ENCODE results near the gene ZNF436. TPM values are rescaled to one million over a fixed set of nuclear protein-coding genes. Genes with fewer than 3 reads are reported as not detected.

Gene ZNF436
- total RNA-seq, 1 donor from 2014 or later: 17.4 TPM

DNA sequence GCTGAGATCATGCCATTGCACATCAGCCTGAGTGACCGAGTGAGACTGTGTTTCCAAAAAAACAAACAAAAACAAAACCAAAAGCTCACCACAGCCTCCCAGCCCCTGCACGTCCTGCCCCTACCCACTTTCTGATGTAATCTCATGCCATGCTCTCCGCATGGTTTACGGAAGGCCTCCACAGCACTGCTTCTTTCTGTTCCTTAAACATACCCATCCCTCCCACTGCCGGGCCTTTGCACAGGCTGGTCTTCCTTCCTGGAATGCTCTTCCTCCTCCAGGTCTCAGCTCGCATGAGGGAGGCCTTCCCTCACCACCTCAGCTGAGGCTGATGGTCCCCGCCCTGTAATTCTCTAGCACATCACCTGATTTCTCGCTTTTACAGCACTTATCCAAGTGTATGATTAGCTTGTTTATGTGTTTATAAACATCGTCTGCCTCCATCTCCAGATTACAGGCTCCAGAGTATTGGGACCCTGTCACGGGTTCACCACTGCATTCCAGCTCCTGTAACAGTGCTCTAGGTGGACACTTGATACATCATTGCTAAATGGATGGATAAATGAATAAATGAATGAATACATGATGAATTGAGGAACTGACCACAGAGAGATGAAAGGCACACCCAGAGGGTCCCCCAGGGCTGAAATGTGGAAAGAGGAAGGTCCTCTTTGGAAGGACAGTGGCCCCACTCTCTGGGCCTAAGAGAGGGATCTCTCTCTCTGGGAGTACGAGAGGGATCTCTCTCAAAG is 32.8 kb upstream of the ZNF436 start:
- TF ChIP-seq, protein P1, sequence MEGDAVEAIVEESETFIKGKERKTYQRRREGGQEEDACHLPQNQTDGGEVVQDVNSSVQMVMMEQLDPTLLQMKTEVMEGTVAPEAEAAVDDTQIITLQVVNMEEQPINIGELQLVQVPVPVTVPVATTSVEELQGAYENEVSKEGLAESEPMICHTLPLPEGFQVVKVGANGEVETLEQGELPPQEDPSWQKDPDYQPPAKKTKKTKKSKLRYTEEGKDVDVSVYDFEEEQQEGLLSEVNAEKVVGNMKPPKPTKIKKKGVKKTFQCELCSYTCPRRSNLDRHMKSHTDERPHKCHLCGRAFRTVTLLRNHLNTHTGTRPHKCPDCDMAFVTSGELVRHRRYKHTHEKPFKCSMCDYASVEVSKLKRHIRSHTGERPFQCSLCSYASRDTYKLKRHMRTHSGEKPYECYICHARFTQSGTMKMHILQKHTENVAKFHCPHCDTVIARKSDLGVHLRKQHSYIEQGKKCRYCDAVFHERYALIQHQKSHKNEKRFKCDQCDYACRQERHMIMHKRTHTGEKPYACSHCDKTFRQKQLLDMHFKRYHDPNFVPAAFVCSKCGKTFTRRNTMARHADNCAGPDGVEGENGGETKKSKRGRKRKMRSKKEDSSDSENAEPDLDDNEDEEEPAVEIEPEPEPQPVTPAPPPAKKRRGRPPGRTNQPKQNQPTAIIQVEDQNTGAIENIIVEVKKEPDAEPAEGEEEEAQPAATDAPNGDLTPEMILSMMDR (IDR thresholded peaks at IDR 0.05): no peak
- peak overlapping the region; percentile 89 for H3K27ac Mint-ChIP-seq (ENCODE audit: unreplicated experiment)
- no peak overlapping the region for H3K4me3 Mint-ChIP-seq (ENCODE audit: unreplicated experiment)
- H3K9me3 Mint-ChIP-seq (ENCODE audit: unreplicated experiment): no peaks in the 10 kb centered on the region
- DNase-seq (ENCODE audit: extremely low spot score, unreplicated experiment): no peak
- no peaks in the 10 kb centered on the region for H3K27me3 Mint-ChIP-seq (ENCODE audit: unreplicated experiment)
- no peaks in the 10 kb centered on the region for H3K36me3 Mint-ChIP-seq (ENCODE audit: unreplicated experiment)
- H3K4me1 Mint-ChIP-seq (ENCODE audit: unreplicated experiment): no peaks in the 10 kb centered on the region

DNA sequence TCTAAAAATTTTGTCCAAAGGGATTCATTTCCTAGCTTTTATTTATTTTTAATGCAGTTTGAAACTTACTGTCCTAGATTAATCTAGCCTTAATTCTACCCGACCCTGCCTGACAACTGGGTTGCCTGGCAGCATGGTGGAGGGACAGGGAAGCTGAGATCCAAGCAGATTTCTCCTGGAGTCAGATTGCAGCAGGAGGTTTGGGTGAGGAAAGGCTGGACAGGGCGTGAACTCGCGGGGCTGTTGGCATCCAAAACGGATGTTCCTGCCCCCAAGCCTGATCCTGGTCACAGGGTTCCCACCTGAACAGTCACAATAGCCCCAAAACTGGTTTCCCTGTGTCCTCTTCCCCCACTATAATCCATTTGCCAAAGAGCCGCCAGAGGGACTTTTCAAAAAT is 31.7 kb upstream of the ZNF436 start:
- Mint-ChIP-seq H3K4me1 (ENCODE audit: unreplicated experiment) (no peaks in the 10 kb centered on the region), H3K4me3 (ENCODE audit: unreplicated experiment) (no peak overlapping the region), H3K27ac (ENCODE audit: unreplicated experiment) (peak overlapping the region; percentile 89), H3K27me3 (ENCODE audit: unreplicated experiment) (no peaks in the 10 kb centered on the region), H3K36me3 (ENCODE audit: unreplicated experiment) (no peaks in the 10 kb centered on the region), H3K9me3 (ENCODE audit: unreplicated experiment) (no peaks in the 10 kb centered on the region)
- TF ChIP-seq, protein P1 (IDR thresholded peaks at IDR 0.05): no peak
- DNase-seq (ENCODE audit: extremely low spot score, unreplicated experiment): no peak

DNA sequence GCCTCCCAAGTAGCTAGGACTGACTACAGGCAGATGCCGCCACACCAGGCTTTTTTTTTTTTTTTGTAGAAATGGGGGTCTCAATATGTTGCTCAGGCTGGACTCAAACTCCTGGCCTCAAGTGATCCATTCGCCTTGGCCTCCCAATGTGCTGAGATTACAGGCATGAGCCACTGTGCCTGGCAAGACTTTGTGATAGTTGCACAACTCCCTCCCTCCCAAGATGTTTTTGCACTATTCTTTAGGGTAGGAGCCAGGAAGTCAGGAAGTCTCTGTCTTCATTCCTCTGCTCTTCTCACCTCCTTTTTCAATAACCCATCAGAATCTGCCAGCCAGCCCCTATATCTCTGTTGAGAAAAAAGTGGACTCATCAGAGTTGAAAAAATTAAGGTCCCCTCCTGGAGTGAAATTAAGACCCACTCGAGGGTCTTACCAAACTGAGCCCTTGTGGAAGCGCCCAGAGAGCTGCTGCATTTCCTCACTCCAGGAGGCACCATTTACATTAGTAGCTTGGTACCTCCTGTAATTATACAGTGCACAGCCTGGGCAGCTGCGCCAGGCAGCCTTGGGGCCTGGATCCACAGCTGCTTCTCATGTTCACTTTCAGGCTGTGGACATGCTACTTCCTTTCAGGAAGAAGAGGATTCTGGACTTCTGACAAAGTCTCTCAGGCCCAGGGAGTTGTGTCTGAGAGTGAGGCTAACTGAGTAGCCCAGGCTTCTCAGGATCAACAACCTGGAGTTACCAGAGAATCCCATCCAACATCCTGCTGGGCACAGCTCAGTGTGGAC is 30.9 kb upstream of the ZNF436 start:
- TF ChIP-seq, protein P1 (IDR thresholded peaks at IDR 0.05): no peak
- H3K9me3 Mint-ChIP-seq (ENCODE audit: unreplicated experiment): no peaks in the 10 kb centered on the region
- H3K27ac Mint-ChIP-seq (ENCODE audit: unreplicated experiment): peak overlapping the region; percentile 89
- H3K27me3 Mint-ChIP-seq (ENCODE audit: unreplicated experiment): no peaks in the 10 kb centered on the region
- no peak for DNase-seq (ENCODE audit: extremely low spot score, unreplicated experiment)
- no peak overlapping the region for H3K4me3 Mint-ChIP-seq (ENCODE audit: unreplicated experiment)
- peaks cover 2% of the 10 kb centered on the region for H3K4me1 Mint-ChIP-seq (ENCODE audit: unreplicated experiment)
- peaks cover 2% of the 10 kb centered on the region for H3K36me3 Mint-ChIP-seq (ENCODE audit: unreplicated experiment)

DNA sequence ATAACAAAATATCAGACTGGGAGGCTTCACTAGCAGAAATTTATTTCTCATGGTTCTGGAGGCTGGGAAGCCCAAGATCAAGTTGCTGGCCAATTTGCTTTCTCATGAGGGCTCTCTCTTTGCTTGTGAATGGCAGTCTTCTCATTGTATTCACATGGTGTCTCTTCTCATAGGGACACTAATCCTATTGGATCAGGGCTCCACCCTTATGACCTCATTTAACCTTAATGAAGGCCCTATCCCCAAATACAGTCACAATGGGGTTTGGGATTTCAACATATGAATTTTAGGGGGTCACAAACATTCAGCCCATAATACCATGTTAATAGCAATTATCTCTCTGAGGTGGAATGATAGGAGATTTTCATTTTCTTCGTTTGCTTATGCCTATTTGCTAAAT is 29.6 kb upstream of the ZNF436 start:
- H3K4me1 Mint-ChIP-seq (ENCODE audit: unreplicated experiment): peaks cover 12% of the 10 kb centered on the region
- H3K4me3 Mint-ChIP-seq (ENCODE audit: unreplicated experiment): no peak overlapping the region
- H3K27me3 Mint-ChIP-seq (ENCODE audit: unreplicated experiment): no peaks in the 10 kb centered on the region
- H3K36me3 Mint-ChIP-seq (ENCODE audit: unreplicated experiment): peaks cover 2% of the 10 kb centered on the region
- no peaks in the 10 kb centered on the region for H3K9me3 Mint-ChIP-seq (ENCODE audit: unreplicated experiment)
- no peak overlapping the region for H3K27ac Mint-ChIP-seq (ENCODE audit: unreplicated experiment)
- no peak for DNase-seq (ENCODE audit: extremely low spot score, unreplicated experiment)
- TF ChIP-seq, protein P1 (IDR thresholded peaks at IDR 0.05): no peak

DNA sequence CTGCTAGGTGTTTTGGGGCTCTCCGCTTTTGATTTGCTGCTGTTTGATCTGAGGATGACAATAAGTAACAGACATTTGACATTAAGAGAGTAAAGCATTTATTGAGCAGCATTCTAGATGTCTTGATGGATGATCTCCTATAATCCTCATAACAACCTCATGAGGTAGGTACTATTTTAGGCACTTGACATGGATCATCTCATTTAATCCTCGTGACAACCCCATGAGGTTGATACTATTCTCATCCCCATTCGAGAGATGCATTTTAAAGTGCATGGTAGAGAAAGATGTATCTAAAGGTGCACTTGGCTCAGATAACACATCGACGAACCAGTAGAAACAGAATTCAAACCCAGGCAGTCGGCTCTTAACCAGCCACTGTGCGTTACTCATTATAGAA is 28.3 kb upstream of the ZNF436 start:
- Mint-ChIP-seq H3K4me1 (ENCODE audit: unreplicated experiment) (peaks cover 19% of the 10 kb centered on the region), H3K27me3 (ENCODE audit: unreplicated experiment) (no peaks in the 10 kb centered on the region), H3K27ac (ENCODE audit: unreplicated experiment) (no peak overlapping the region), H3K36me3 (ENCODE audit: unreplicated experiment) (peaks cover 2% of the 10 kb centered on the region), H3K4me3 (ENCODE audit: unreplicated experiment) (no peak overlapping the region), H3K9me3 (ENCODE audit: unreplicated experiment) (no peaks in the 10 kb centered on the region)
- DNase-seq (ENCODE audit: extremely low spot score, unreplicated experiment): no peak
- TF ChIP-seq, protein P1 (IDR thresholded peaks at IDR 0.05): no peak

Measured in osteocyte (in vitro differentiated cells).